GM19025 (cell line): ENCODE results near the gene EPHB1.

Experiments
- ATAC-seq: cut with Tn5 transposase; IDR thresholded peaks from one replicate; pipeline ENCODE4 v1.9.1; 2021; ENCODE audit warnings: mild to moderate bottlenecking, low read depth, moderate library complexity; ENCODE audit not compliant: unreplicated experiment

EPHB1 gene

GRCh38 chr3:135169651-135170050 lies 374.6 kb downstream of the EPHB1 start:
- no peak for ATAC-seq

GRCh38 chr3:135170732-135171131 lies 375.7 kb downstream of the EPHB1 start:
- no peak for ATAC-seq

- no peak for ATAC-seq
These were observed 377.3 kb downstream of the EPHB1 start for GRCh38 chr3:135172191-135172869.

GRCh38 chr3:135175728-135176277 lies 380.7 kb downstream of the EPHB1 start:
- no peak for ATAC-seq

GRCh38 chr3:135176881-135177280 lies 381.8 kb downstream of the EPHB1 start:
- no peak for ATAC-seq

GRCh38 chr3:135178566-135178965 lies 383.5 kb downstream of the EPHB1 start:
- no peak for ATAC-seq

- ATAC-seq, result no peak
These were observed 386.3 kb downstream of the EPHB1 start for GRCh38 chr3:135181408-135181807.

GRCh38 chr3:135182364-135182998 lies 387.4 kb downstream of the EPHB1 start:
- no peak for ATAC-seq

GRCh38 chr3:135190658-135191057 lies 395.6 kb downstream of the EPHB1 start:
- no peak for ATAC-seq

GRCh38 chr3:135191708-135192107 lies 396.6 kb downstream of the EPHB1 start:
- no peak for ATAC-seq

GRCh38 chr3:135192929-135193328 lies 397.9 kb downstream of the EPHB1 start:
- ATAC-seq, result no peak

- no peak for ATAC-seq
These were observed 402.2 kb downstream of the EPHB1 start for GRCh38 chr3:135197246-135197645.

- no peak for ATAC-seq
These were observed 402.8 kb downstream of the EPHB1 start for GRCh38 chr3:135197856-135198255.

GRCh38 chr3:135199137-135199536 lies 404.1 kb downstream of the EPHB1 start:
- no peak for ATAC-seq

- no peak for ATAC-seq
These were observed 408.0 kb downstream of the EPHB1 start for GRCh38 chr3:135203026-135203425.

GRCh38 chr3:135213213-135213612 lies 418.2 kb downstream of the EPHB1 start:
- ATAC-seq, result no peak

GRCh38 chr3:135213822-135214221 lies 418.8 kb downstream of the EPHB1 start:
- ATAC-seq, result no peak

GRCh38 chr3:135214400-135214799 lies 419.3 kb downstream of the EPHB1 start:
- no peak for ATAC-seq

GRCh38 chr3:135215516-135215915 lies 420.5 kb downstream of the EPHB1 start:
- ATAC-seq, result no peak

- no peak for ATAC-seq
These were observed 421.6 kb downstream of the EPHB1 start for GRCh38 chr3:135216659-135217058.

GRCh38 chr3:135217730-135218129 lies 422.7 kb downstream of the EPHB1 start:
- ATAC-seq, result no peak

- ATAC-seq, result no peak
These were observed 423.2 kb downstream of the EPHB1 start for GRCh38 chr3:135218304-135218703.
